Measurements from ENCODE around the gene RARG.

DNA sequence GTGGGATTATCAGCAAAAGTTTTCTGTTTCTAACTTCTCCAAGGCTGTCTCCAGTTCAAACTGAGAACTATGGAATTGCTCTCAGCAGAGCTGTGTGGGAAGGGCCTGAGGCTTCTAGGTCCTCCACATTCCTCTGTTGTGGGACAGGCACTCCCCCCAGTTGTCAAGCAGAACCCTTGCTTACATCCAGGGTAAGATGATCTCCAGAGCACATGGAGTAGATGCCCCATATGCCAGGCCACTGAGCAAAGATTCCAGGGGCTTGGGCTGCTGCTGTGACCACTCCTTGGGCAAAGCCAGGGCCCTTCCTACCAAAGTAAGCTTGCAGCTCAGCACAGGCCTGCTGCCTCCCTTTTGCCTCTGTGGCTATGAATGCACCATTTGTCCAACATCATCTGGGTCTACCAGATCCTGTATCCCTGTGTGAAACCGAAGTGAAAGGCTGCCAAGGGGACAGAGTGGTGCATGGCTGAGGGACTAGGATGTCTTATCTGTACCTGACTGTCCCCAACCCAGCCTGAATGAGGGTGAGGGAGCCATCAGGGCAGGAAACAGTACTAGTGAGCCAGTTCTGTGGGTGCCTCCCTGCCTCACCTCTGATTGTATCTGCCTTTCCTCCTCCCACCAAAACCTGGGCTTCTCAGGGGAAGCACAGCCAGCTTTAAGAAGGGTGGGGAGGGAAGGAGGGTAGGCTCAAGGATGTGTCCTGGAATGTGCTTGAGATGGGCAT lies 23.0 kb upstream of the RARG start:
- TF ChIP-seq, protein P1, sequence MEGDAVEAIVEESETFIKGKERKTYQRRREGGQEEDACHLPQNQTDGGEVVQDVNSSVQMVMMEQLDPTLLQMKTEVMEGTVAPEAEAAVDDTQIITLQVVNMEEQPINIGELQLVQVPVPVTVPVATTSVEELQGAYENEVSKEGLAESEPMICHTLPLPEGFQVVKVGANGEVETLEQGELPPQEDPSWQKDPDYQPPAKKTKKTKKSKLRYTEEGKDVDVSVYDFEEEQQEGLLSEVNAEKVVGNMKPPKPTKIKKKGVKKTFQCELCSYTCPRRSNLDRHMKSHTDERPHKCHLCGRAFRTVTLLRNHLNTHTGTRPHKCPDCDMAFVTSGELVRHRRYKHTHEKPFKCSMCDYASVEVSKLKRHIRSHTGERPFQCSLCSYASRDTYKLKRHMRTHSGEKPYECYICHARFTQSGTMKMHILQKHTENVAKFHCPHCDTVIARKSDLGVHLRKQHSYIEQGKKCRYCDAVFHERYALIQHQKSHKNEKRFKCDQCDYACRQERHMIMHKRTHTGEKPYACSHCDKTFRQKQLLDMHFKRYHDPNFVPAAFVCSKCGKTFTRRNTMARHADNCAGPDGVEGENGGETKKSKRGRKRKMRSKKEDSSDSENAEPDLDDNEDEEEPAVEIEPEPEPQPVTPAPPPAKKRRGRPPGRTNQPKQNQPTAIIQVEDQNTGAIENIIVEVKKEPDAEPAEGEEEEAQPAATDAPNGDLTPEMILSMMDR (optimal IDR thresholded peaks at IDR 0.05 in 1 of 3, IDR thresholded peaks at IDR 0.05 in 1 of 3, conservative IDR thresholded peaks at IDR 0.05 in 1 of 3; ENCODE audit: extremely low read depth in 1 of 3, insufficient read depth in 2 of 3, low read length in 3 of 3) = no peak
- TF ChIP-seq EZH2 (IDR thresholded peaks at IDR 0.05; ENCODE audit: low read length) = no peak
